Measurements from ENCODE around the gene STX18.
"Not testable (repeated sequence)": the region's sequence is repeated elsewhere in the genome, so short reads cannot be mapped to it uniquely, and the experiment has no call there.

Gene STX18

GRCh38 chr4:4506961-4507360 is 34.9 kb downstream of the STX18 start:
- no peak for DNase-seq

DNA sequence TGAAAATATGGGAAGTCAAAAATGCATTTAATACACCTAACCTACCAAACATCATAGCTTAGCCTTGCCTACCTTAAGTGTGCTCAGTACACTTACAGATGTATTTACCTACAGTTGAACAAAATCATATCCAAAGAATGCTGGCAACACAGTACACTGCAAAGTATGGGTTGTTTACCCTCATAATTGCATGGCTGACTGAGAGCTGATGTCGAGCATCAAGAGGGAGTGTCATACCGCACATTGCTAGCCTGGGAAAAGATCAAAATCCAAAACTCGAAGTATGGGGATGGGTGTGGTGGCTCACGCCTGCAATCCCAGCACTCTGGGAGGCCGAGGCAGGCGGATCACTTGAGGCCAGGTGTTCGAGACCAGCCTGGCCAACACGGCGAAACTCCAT is 36.6 kb downstream of the STX18 start:
- DNase-seq = not testable (repeated sequence)

DNA sequence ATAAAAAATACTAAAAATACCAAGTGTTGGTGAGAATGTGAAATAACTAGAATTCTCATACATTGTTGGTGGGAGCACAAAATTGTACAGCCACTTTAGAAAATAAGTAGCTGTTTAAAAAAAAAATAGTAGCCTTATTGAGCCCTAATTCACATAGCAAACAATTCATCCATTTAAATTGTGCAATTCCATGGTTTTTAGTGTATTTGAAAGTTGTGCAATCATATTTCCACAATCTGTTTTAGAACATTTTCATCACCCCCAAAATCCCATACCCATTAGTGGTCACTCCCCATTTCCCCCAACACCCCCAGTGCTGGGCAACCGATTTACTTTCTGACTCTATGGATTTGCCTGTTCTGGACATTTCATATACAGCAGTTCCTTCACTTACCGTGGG is 37.1 kb downstream of the STX18 start:
- DNase-seq = no peak

DNA sequence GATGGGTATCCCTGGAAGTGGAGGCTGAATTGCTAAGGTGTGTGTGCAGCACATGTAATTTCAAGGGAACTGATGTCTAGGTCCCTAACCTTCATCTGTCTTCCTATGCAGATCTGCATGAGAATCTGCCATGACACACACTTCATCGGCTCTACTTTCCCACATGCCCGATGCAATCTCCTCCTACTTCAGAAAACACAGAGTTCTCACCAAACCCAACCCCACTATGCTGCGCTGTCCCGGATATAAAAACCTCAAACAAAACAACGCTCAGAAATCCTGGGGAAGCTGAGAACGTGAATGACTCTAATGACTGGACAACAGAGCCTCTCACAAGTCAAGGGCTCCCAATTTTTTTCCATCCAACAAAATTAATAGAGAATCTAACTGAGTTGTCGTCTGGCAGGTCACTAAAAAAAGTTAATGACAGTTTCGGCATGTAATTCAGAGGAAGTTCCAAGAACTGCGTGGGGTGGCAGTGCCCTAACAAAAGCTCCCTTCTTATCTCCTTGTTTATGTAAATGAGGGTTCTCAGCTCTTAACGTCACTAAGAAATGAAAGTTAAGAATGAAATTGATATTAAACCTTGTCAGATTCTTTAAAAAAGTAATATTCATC is 39.0 kb downstream of the STX18 start:
- DNase-seq = peak in 2 of 6 experiments; percentile 1 to 39

GRCh38 chr4:4501679-4502078 is 40.2 kb downstream of the STX18 start:
- no peak for DNase-seq

GRCh38 chr4:4499438-4500123 is 42.3 kb downstream of the STX18 start:
- DNase-seq = no peak

DNA sequence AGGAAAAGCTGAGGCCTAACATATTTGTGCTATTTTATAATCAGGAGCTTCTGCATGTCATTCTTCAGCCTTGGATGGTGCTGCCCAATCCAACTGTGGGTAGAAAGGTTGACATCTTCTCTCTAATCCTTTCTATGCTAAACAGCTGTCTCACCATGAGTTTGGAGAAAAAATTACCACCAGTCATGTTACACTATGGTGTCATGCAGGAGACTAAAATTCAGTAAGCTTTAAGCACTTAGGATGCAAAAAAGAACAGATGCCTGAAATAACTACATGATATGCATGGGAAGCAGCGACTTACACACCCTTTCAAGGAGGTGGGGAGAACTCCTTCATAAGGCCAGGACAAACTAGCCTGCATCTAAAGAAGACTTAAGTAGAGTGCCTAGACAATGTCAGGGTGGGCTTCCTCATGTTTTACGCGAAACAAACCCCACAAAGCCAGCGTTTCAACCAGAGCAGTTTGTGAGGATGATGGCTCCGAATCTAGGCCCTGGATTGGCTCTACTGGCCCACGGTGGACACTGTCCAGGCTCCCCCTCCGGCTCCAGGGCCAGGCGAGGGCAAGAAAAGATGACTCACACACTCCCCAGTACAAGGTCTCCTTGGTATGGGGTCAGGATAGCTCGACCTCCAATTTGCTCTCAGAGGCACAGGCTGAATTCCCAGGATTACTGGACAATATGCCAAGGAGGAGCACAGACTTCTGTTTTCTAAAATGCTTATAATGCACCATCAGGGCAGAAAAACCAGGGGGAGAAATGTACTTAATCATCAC is 45.1 kb downstream of the STX18 start:
- DNase-seq = no peak

DNA sequence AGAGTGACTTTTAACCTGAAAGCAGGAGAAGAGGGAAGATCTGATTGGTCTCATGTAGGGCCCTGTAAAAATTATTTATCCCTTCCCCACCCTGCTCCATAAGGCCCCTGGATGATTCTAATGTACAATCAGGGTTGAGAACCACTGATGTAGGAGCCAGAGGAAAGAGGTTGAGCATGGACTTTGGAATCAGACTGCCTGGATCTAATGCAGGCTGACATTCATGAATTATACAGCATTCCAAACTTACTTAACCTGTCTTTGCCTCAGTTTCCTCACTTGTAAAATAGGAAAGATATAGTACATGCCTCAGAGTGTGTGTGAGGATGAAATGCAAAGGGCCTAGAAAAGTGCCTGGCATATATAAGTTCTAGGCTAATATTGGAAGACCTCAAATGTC is 47.0 kb downstream of the STX18 start:
- no peak for DNase-seq

DNA sequence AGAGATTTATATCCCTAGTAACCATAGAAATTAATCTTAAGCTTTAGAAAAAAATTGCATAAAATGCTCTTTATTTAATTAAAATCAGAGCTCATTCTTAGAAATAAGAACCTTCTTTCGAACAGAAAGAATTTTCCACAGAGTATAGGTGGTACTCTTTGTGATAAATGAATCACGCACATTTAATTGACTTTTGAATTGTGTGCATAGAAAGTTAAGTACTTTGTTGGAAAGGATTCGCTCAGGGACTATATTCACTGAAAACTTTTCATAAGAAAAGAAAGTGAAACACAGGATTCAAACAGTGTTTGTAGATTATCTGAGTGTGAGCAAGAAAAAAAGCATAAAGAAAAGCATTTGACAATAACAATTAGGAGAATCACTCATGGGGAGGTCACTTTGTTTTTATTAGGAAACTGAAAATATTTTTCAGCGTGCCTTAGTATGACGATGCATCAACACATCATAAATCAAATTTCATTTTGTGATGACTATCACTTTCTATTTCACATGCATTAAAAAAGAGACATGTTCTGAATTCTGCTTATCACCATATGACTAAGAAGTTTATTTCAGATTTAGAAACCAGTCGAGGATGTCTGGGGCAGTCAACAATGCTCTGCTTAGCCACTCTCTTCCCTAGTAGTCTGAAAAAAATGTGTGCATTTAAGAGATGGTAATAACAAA is 49.5 kb downstream of the STX18 start:
- DNase-seq = no peak

- DNase-seq = no peak
Measured at GRCh38 chr4:4491396-4491893, 50.4 kb downstream of the STX18 start.

- DNase-seq = no peak
Measured at GRCh38 chr4:4490816-4491215, 51.0 kb downstream of the STX18 start.

DNA sequence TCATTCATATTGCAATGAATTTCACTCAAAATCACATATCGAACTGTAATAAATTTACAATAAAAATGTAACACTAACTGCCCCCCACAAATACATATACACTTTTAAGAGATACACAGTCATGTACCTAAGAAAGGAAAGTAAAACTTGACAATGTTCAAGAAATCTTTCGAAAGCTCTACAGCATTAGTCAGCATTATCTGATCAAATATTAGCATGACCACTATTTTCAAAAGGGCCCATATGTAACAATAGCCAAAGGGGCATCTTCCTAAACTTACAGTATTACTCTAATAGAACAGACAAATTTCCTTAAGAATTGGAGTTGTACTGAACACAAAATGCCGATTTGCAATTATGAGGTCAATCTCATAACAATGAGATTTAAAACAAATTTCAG is 51.8 kb downstream of the STX18 start:
- no peak for DNase-seq

GRCh38 chr4:4488405-4489404 is 53.1 kb downstream of the STX18 start:
- peak; percentile 6 to 65 (median 50) for DNase-seq

DNA sequence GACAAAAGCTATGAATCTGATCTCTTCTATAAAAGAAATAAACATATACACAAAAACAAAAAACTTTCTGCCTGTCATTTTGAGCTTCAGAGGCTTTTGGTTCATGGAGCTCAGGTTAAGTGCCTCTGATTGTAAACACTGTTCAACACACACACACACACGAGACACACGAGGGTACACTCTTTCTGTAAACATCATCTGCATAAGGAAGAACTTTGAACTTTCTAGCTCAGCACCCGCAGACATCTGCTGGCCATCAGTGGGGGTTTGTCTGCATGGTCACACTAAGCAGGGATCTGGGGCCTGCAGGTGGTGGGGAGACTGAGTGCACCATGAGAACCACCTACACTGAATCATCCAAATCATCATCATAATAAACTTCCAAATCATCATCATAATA is 54.9 kb downstream of the STX18 start:
- no peak for DNase-seq

- no peak for DNase-seq
Measured at GRCh38 chr4:4485806-4486205, 56.0 kb downstream of the STX18 start.

- no peak for DNase-seq
Measured at GRCh38 chr4:4481399-4481994, 60.4 kb downstream of the STX18 start.

DNA sequence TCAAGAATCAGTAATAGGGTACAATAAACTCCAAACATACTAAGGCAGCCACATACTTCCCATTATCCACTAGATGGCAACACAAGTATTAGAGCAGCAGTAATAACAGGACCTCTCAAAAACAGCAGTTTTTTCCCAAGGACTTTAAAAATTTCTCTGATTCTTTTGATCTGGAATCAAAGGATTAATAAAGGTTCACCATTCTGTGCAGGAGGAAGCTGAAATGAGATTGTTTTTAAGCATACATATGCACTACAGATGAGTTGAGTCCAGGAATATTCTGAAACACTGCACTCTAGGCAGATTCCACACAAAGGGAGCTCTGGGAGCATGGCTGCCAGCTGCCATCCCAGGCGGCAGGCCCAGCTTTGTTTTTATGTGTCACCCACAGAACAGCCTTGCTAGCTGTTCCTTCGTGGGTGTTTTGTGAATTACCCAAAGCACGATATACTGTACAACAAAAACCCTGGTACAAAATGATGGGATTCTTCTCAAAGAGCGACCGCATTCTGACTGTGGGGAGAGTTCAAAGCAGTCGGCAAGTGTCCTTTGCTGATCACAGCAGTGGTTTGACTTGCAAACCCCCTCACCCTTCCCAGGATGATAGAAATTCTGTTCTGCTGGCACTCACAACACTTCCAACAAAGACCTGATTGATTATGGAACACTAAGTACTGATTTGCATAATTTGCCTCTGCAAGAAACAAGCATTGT is 61.0 kb downstream of the STX18 start:
- DNase-seq = no peak

DNA sequence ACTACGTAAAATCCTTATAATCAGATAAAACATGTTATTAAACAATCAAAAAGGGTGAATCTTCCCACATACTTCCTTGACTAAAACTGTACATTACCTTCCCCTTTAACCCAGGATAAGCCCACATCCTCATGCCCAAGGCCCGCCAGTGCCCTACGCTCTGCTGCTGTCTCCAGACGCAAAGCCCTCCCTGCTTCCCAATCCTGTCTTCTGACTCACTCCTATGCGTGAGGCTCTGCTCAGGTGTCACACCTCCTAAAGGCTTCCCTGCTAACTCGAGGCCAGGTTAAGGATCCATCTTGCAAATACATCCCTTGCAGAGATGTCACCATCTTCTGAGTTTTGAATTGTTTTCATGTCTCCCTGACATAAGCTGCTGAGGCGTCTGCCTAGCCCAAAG is 61.6 kb downstream of the STX18 start:
- DNase-seq = no peak

GRCh38 chr4:4479366-4479765 is 62.5 kb downstream of the STX18 start:
- DNase-seq = no peak

DNA sequence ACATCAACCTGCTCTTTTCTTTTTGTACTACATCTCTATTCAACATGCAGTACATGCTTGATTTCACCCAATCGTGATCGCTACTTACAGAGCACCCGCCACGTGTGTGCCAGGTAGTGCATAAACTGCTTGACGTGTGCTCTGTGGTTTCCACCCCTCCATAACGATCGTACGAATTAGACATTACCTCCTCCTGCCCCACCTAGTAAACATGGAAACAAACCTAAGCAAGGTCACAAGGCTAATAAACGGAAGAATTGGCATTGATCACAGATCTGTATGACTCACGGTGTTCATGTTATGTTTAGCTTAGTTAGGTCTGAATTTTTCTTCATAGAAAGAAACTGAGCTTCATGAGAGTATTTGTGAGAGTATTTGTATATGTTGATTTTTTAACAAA is 64.1 kb downstream of the STX18 start:
- DNase-seq = no peak

GRCh38 chr4:4477391-4477790 is 64.5 kb downstream of the STX18 start:
- no peak for DNase-seq
